GM21723 (cell line): ENCODE measurements around the gene TMEM184B.
A peak's percentile ranks its signal among the peaks of the same experiment; 100 is the strongest.

Source experiments
- ATAC-seq: cut with Tn5 transposase; IDR thresholded peaks from one replicate; pipeline ENCODE4 v1.9.1; 2021; ENCODE audit warnings: mild to moderate bottlenecking, moderate library complexity; ENCODE audit not compliant: unreplicated experiment

The TMEM184B gene

GRCh38 chr22:38308791-38309498, 36.1 kb upstream of the TMEM184B start:
- ATAC-seq = no peak

GRCh38 chr22:38305471-38306448, 33.0 kb upstream of the TMEM184B start:
- ATAC-seq = peak; percentile 77

DNA sequence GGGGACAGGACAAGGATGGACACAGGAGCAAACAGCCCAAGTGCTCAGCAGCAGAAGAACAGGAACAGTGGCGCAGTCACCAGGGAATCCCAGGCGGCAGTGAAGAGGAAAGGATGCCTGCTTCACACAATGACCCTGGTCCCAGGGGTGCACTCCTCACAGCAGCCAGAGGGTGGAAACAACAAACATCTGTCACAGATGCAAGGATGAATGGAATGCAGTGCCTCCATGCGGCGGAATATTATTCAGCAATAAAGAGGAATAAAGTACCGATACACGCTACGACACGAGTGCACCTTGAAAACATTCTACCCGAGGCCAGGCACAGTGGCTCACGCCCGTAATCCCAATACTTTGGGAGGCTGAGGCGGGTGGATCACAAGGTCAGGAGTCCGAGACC, 31.7 kb upstream of the TMEM184B start:
- no peak for ATAC-seq

- ATAC-seq = no peak
Measured at GRCh38 chr22:38303974-38304373, 31.2 kb upstream of the TMEM184B start.

- ATAC-seq = no peak
Measured at GRCh38 chr22:38302906-38303305, 30.1 kb upstream of the TMEM184B start.

GRCh38 chr22:38300946-38301345, 28.1 kb upstream of the TMEM184B start:
- ATAC-seq = no peak

DNA sequence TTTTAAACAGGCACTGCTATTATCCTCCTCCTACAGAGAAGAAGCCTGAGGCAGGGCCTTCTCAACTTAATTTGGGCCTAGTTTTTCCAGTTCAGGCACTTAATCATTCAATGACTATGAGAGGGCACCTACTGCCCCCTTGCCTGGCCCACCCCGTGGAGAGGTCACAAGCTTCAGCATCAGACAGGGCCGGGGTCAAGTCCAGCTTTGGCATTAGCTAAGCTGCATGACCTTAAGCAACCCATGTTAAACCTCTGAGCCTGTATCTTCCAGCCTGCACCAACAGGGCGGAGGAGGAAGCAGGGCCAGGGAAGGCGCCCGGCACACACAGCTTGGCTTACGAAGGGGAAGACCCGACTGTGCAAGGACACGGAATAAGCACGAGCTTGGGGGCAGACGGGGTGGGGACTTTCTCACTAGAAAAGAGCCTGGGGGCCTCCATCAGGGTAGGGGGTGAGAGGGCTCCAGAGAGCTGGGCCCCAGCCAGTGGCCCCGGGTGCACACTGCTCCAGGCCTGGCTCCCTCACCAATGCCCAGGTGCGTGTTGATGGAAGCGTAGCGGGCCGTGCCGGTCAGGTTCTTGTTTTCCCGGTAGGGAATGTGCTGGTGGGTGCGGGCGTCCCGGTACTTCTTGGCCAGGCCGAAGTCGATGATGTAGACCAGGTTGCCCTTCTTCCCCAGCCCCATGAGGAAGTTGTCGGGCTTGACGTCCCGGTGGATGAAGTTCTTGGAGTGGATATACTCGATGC, 27.6 kb upstream of the TMEM184B start:
- no peak for ATAC-seq

- ATAC-seq = no peak
Measured at GRCh38 chr22:38299770-38300102, 26.9 kb upstream of the TMEM184B start.

GRCh38 chr22:38298312-38299005, 25.6 kb upstream of the TMEM184B start:
- ATAC-seq = no peak

GRCh38 chr22:38296372-38296771, 23.6 kb upstream of the TMEM184B start:
- ATAC-seq = no peak

- no peak for ATAC-seq
Measured at GRCh38 chr22:38295863-38296262, 23.1 kb upstream of the TMEM184B start.

GRCh38 chr22:38295339-38295738, 22.5 kb upstream of the TMEM184B start:
- ATAC-seq = no peak

- ATAC-seq = no peak
Measured at GRCh38 chr22:38294193-38294592, 21.4 kb upstream of the TMEM184B start.

DNA sequence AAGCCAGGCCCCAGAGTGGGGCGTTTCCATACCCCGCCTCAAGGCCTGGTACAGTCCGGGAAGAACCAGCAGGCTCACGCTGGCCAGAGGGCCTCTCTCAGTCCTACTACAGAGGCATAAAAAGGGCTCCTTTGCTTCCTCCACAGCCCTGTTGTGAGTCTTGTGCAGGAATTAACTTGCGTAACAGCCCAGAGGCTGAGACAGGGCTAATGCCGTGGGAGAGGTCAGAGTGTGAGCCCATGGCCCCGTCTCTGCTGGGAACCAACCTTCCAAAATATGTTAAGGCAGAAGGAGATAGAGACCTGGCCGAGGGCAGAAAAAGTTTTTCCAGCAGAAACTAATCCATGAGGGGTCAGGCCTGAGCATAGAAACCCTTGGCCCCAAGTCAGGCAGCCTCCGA, 19.9 kb upstream of the TMEM184B start:
- ATAC-seq = no peak

GRCh38 chr22:38291201-38291777, 18.5 kb upstream of the TMEM184B start:
- ATAC-seq = no peak

DNA sequence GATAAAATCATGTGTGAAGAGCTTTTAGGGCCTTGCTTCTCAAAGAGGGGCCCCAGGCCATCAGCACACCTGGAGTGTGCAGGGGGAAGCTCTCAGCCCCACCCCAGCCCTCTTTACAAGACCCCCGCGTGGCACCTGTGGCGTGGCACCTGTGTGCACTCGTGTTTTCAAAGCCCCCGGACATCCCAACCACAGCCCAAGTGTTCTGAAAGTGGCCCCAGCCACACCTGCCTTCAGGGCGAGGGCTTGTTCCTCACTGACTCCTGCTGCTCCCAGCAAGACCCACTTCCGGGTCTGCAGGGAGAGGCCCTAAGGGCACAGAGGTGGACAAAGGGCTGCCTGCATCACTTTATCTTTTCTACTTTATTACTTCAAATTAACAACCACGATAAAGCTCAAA, 17.5 kb upstream of the TMEM184B start:
- ATAC-seq = no peak

DNA sequence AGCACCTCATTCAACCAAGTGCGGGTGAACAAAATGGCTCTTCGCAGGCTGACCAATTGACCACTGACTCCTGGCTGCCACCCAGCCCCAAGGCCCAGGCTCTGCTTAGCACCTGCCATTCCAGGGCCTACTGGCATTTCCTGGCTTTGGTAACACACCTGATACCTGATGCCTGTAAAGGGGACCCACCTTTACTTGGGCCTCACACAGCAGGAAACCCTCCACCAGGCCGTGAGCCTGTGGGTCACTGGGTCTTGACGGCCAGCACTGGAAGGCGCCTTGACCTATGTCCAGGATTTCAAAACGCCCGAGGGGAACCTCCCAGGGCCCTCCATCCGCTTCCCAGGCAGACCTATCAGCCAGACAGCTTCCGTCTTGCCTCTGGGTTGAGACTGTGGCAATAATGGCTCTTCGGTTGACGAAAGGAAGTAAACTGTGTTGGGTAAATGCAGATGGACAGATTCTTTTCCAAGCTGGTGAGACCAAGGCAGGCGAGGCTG, 16.8 kb upstream of the TMEM184B start:
- ATAC-seq = no peak

- ATAC-seq = no peak
Measured at GRCh38 chr22:38286915-38287669, 14.3 kb upstream of the TMEM184B start.

- ATAC-seq = no peak
Measured at GRCh38 chr22:38285018-38285417, 12.2 kb upstream of the TMEM184B start.

DNA sequence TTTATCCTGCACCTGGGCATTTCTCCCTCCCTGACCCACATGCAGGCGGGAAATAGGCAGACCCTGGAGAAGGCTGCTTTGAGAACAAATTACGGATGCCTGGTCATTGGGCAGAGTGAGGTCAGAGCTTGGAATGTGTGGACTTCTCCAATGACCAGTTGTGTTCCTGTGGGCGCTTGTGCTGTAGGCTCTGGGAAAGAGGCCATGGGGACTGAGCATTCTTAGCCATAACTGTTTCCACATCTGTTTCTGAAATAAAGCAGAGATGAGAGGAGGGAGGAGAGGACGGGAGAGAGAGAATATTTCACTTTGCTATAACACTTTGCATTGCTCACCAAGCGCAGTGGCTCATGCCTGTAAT, 11.2 kb upstream of the TMEM184B start:
- no peak for ATAC-seq
